Endothelial cell of umbilical vein (primary cell): ENCODE data around the gene MEIOB.

ENCODE experiments used
- POLR2A ChIP-seq: IDR thresholded peaks from 2 replicates; pipeline ENCODE4 v1.6.1; 2012; ENCODE audit warnings: low read depth, mild to moderate bottlenecking, control low read depth, low read length
- TF ChIP-seq, protein P1 (sequence below), 2 donors: IDR thresholded peaks; 1 replicate in 1 of 2; 2 replicates in 1 of 2; pipeline ENCODE4 v1.5.1; 2011; ENCODE audit warnings: low read length in 2 of 2, mild to moderate bottlenecking in 2 of 2, moderate library complexity in 2 of 2, control low read depth in 1 of 2, inconsistent platforms in 1 of 2, low read depth in 1 of 2; ENCODE audit not compliant: insufficient read depth in 1 of 2; ENCODE audit errors: extremely low read depth in 1 of 2

DNA sequence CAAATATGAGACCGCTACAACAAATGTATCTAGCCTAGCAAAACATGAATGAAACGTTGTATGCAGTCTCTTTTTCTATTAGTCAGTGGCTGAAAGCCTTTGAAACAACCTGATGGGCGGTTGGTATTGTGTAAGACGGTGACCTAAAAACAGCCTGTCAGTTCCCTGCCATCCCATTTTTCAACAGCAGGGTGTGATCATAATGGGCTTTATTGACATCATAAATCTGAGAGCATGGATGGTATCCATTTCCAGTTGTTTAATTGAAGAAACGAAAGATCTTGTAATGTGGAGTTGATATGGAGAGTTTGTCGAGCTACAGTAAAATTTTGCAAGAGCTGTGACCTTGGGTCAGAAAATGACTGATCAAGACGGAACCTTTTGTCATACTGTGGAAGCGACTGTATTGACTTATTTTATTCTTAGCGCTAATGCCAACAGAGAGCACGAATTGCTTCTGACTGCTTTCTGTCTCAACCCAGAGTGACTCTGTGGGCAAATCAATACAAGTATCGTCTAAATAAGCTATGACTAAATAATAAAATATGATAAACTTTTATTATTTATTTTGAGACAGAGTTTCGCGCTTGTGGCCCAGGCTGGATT is 12.3 kb upstream of the MEIOB start:
- TF ChIP-seq, protein P1, sequence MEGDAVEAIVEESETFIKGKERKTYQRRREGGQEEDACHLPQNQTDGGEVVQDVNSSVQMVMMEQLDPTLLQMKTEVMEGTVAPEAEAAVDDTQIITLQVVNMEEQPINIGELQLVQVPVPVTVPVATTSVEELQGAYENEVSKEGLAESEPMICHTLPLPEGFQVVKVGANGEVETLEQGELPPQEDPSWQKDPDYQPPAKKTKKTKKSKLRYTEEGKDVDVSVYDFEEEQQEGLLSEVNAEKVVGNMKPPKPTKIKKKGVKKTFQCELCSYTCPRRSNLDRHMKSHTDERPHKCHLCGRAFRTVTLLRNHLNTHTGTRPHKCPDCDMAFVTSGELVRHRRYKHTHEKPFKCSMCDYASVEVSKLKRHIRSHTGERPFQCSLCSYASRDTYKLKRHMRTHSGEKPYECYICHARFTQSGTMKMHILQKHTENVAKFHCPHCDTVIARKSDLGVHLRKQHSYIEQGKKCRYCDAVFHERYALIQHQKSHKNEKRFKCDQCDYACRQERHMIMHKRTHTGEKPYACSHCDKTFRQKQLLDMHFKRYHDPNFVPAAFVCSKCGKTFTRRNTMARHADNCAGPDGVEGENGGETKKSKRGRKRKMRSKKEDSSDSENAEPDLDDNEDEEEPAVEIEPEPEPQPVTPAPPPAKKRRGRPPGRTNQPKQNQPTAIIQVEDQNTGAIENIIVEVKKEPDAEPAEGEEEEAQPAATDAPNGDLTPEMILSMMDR (IDR thresholded peaks at IDR 0.05; ENCODE audit: extremely low read depth in 1 of 2, insufficient read depth in 1 of 2, low read depth in 1 of 2, low read length in 2 of 2), result no peak
- TF ChIP-seq POLR2A, result no peak
